Fibroblast of the conjunctiva (primary cell): ENCODE data around the gene CCDC136.

Source experiments
- DNase-seq: peaks from one replicate; pipeline ENCODE4 v3.0.0-alpha.2; 2010; ENCODE audit warnings: low read depth

CCDC136 gene

GRCh38 chr7:128844777-128845311 is 53.1 kb downstream of the CCDC136 start:
- DNase-seq: no peak

- DNase-seq: no peak
These were observed 53.7 kb downstream of the CCDC136 start for GRCh38 chr7:128845475-128845874.

- no peak for DNase-seq
These were observed 54.2 kb downstream of the CCDC136 start for GRCh38 chr7:128845987-128846386.

DNA sequence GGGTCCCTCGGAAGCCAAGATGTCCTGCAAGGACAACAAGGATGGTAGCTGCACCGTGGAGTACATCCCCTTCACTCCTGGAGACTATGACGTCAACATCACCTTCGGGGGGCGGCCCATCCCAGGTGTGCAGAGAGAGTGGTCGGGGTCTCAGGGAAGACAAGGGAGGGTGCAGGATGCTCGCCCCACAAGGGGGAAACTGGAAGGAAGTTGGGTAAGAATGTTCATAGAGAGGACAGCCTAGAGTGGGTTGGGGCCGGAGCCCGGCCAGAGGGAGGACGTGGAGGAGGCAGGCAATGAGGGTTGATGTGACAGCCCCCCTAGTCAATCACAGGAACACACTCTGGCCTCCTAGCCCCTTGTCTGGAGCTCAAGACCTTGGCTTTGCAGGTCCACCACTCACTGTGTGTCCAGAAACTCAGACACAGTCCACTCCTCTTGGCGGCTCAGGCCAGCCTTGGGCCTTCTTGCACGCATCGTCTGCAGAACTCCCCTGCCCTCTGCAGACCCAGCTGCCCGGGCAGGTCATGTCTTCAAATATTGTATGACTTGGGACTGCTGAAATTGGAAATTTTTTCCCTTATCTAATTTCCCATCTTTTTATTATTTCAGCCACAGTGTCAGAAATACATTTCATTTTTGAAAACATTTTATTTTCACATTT is 55.1 kb downstream of the CCDC136 start:
- DNase-seq: no peak

DNA sequence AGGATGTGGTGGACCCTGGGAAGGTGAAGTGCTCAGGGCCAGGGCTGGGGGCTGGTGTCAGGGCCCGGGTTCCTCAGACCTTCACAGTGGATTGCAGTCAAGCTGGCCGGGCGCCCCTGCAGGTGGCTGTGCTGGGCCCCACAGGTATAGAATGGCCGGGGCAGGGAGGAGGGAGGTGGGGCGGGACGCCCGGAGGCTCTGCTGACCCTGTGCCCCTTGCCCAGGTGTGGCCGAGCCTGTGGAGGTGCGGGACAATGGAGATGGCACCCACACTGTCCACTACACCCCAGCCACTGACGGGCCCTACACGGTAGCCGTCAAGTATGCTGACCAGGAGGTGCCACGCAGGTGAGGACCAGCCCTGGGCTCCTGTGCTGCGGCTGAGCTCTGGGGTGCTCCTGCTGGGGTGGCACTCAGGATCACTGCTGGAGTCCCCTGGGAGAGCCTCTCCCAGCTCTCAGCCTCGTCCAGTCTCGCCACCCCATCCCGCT is 56.0 kb downstream of the CCDC136 start:
- no peak for DNase-seq

DNA sequence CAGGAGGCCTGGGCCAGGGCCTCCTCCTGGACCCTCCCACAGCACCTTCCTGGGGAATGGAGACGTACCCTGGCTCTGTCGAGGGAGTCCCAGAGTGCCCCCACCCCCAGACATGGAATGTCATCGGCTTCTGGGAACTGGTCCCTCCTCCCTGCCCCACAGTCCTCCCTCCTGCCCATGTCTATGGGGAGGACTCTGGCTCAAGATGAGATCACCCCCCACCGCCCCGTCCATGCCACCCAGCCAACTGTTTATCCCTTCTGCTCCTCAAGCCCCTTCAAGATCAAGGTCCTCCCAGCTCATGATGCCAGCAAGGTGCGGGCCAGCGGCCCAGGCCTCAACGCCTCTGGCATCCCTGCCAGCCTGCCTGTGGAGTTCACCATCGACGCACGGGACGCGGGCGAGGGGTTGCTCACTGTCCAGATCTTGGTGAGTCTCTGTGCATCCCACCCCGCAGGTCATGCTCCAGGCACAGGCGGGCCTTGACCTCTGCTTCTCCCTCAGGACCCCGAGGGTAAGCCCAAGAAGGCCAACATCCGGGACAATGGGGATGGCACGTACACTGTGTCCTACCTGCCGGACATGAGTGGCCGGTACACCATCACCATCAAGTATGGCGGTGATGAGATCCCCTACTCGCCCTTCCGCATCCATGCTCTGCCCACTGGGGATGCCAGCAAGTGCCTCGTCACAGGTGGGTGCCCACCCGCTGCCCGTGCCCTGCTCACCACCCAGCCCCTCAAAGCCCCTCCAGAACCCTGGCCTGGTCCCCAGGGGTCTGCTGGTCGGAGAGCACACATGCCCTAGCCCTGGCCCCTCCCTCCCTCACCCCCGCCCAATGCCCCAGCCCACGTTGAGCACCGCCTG is 56.8 kb downstream of the CCDC136 start:
- no peak for DNase-seq

DNA sequence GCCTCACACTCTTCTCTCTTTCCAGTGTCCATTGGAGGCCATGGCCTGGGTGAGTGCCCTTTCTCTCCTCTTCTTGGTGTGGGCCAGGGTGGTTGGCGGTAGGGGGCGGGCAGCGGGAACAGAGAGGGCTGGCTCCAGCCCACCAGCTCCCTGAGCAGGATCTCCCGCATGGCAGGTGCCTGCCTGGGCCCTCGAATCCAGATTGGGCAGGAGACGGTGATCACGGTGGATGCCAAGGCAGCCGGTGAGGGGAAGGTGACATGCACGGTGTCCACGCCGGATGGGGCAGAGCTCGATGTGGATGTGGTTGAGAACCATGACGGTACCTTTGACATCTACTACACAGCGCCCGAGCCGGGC is 57.4 kb downstream of the CCDC136 start:
- no peak for DNase-seq

GRCh38 chr7:128849804-128850490 is 58.2 kb downstream of the CCDC136 start:
- no peak for DNase-seq

DNA sequence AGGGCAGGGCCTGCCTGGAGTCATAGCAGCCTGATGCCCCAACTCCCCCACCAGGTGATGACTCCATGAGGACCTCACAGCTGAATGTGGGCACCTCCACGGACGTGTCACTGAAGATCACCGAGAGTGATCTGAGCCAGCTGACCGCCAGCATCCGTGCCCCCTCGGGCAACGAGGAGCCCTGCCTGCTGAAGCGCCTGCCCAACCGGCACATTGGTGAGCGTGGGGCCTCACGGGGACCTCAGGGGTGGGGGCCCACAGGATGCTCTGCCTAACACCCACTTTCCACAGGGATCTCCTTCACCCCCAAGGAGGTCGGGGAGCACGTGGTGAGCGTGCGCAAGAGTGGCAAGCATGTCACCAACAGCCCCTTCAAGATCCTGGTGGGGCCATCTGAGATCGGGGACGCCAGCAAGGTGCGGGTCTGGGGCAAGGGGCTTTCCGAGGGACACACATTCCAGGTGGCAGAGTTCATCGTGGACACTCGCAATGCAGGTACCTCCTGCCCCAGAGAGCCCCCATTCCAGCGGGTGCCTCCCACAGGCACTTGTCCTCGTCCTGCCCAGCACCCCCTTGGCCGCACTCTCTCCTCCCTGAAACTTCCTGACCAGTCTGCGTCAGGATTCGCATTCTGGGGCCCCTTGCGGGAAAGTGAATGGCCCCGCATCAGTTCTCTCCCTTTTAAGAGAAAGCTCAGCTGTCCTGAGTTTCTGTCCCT is 60.9 kb downstream of the CCDC136 start:
- DNase-seq: no peak

DNA sequence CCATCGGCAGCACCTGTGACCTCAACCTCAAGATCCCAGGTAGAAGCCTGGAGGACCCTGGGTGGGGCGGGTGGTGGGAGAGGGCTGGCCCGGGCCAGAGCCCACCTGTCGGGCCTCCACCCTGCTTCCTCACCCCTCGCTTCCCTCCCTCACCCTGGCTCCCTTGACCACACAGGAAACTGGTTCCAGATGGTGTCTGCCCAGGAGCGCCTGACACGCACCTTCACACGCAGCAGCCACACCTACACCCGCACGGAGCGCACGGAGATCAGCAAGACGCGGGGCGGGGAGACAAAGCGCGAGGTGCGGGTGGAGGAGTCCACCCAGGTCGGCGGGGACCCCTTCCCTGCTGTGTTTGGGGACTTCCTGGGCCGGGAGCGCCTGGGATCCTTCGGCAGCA is 62.0 kb downstream of the CCDC136 start:
- DNase-seq: no peak

- no peak for DNase-seq
These were observed 62.6 kb downstream of the CCDC136 start for GRCh38 chr7:128854396-128854795.

- no peak for DNase-seq
These were observed 63.8 kb downstream of the CCDC136 start for GRCh38 chr7:128855559-128855958.

- no peak for DNase-seq
These were observed 64.4 kb downstream of the CCDC136 start for GRCh38 chr7:128856001-128856718.

DNA sequence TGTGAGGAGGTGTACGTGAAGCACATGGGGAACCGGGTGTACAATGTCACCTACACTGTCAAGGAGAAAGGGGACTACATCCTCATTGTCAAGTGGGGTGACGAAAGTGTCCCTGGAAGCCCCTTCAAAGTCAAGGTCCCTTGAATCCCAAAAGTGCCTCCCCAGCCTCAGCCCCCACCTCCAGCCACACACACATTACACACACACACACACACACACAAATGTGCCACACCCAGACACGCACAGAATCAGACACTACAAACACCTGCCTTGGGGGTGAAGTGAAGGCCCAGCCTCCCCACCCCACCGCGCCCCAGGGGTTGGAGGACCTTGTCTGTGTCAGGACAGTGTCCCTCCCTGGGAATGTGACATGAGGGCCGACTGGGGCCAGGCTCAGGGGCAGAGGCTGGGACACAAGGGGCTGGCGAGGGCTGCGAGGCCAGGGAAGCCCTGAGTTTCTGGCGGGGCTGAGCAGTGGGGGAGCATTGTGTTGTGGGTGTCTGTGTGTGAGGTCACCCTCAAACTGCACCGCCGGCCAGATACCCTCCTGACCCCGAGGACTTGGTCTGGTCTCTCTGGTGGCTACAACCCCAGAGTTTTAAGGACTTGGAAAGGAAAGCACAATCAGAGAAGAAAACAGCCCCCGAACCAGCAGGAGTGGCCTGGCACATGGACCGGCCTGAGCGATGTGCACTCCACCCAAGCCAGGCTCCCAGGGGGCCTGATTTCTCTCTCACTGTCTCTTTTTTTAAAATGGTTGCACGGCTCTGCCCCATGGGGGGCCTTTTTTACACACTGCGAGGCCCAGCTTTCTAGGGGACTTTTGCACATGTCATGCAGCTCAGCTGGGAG is 66.8 kb downstream of the CCDC136 start:
- DNase-seq: no peak

DNA sequence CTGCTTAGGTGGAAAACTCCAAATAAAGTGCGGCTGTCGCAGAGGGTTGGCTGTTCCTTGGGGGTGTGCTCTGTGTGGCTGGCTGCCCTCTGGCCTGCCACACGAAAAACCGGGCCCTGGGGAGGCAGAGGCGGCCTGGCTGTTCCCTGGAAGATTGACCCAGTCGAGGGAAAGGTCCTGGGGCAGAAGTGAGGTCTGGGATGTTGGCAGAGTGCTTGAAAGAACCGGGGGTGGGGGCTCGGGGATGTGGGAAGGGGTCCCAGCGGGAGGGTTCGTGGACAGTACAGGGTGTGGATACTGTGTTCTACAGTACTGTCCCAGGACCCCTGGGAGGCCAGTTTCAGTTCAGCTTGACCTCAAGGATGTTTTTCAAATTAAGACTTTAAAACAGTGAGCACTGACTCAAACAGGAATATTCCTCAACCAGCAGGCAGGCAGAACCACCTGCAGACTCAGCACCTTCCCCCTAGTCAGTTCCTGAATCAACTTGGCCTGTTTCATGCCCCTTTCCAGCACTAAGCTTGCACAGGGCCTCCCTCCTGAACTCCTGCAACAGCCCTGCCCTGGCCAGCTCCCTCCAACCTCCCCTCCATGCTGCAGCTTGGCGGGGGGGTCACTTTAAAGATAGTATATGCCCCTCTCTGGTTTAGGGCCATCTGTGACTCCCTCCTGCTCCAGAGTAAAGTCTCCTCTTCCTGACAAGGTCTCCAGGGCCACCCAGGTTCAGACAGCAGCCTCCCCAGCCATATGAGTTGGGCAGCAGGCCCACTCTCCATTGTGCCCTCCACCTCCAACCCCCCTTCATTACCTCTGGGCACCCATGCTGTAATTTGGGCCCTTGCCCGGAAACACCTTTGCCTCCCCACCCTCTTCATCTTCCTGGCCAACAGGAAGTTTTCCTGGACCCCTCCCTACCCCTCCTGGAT is 67.7 kb downstream of the CCDC136 start:
- DNase-seq: no peak

DNA sequence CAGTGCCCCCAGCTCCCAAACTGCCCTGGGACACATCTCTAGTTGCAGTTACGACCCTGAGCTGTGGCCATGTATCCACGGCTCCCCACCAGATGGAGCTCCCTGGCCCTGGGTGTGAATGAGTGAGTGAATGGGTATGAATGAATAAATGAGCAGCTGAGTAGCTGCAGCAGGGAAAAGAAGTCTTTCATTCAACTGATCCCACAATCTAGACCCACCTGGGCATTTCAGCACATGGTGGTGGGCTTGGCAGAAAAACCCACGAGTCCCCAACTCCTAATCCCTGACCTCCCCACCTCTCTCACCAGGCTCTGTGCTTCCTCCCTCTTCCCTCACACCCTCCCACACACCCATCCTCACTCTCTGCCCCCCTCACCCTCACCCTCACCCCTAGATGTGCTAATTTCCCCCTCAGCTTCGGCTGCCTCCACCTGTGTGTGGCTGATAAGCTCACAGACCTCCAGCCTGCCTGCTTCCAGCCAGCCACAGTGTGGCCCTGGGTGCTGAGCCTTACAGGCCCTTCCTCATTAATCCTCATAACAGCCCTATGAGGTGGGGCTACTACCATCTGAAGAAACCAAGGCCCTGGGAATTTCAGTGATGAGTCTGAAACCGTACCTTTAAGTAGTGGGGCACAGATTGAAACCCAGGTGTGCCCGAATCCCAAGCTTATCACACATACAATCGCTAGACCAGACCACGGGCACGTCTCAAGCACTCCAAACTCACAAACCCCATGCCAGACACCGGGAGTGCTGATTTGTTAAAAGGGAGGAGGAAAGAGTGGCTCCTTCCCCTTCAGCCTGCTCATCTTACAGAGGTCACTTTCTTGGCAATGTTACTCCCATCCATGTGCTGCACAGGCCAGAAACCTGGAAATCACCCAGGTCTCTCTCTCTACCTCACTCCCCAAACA is 68.6 kb downstream of the CCDC136 start:
- DNase-seq: peak; percentile 71

DNA sequence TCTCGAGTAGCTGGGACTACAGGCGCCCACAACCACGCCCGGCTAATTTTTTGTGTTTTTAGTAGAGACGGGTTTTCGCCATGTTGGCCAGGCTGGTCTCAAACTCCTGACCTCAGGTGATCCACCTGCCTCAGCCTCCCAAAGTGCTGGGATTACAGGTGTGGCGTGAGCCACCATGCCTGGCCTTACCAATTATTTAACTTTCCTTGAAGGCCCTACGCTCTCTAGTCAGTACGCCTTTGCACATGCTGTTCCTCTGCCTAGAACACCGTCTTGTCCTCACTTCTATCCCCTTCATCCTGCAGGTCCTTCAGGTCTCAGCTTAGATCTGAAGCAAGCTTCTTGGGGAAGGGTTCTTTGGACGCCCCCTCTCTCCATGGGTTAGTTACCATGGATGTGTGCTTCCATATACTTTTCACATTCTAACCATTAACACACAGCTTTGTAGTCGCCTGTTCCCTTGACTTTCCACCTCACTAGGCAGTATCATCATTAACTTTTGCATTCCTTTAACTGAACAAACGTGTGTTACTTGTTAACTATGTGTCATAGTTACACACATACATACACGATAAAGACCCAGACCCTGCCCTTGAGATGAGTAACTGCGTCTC is 70.3 kb downstream of the CCDC136 start:
- DNase-seq: no peak
